HFFc6 (cell line): ENCODE results near the gene KLLN. TPM values are rescaled to one million over a fixed set of nuclear protein-coding genes. Genes with fewer than 3 reads are reported as not detected.
A peak's percentile ranks its signal among the peaks of the same experiment; 100 is the strongest.

Experiments used
- DNase-seq: peaks from one replicate; pipeline ENCODE4 v3.0.0-alpha.2; 2018
- H3K27ac Mint-ChIP-seq: 2 replicates; pipeline ENCODE4 v1.8.0; 2020; ENCODE audit warnings: mild to moderate bottlenecking, mixed read lengths
- H3K27me3 Mint-ChIP-seq: 2 replicates; pipeline ENCODE4 v1.8.0; 2021; ENCODE audit warnings: mild to moderate bottlenecking, moderate library complexity, mixed read lengths; ENCODE audit not compliant: insufficient read depth
- H3K36me3 Mint-ChIP-seq: 2 replicates; pipeline ENCODE4 v1.8.0; 2021; ENCODE audit warnings: low read depth, mixed read lengths
- H3K4me1 Mint-ChIP-seq: 2 replicates; pipeline ENCODE4 v1.8.0; 2020; ENCODE audit warnings: low read depth, mixed read lengths
- H3K4me3 Mint-ChIP-seq: 2 replicates; pipeline ENCODE4 v1.8.0; 2020; ENCODE audit warnings: mild to moderate bottlenecking, moderate library complexity, mixed read lengths
- H3K9me3 Mint-ChIP-seq: 2 replicates; pipeline ENCODE4 v1.8.0; 2020; ENCODE audit warnings: mild to moderate bottlenecking, mixed read lengths
- total RNA-seq, 6 experiments: library from RNA; stranded (reverse); fragmentation: NEBNext Ultra II Directional; extraction: Animal tissue kit (Norgen Biotek cat#: 25700); gene quantifications; 2 replicates in 1 of 6; 3 replicates in 5 of 6; pipeline ENCODE4 v1.2.3, GENCODE V29; 2021
- TF ChIP-seq, protein P1 (sequence below): fragments of 200-600 bp; sonication (generic); IDR thresholded peaks from 2 replicates; pipeline ENCODE4 v1.5.0; 2021; ENCODE audit warnings: antibody characterized with exemption, mild to moderate bottlenecking

Gene KLLN
- total RNA-seq, 6 experiments from 2014 or later = 0.65 to 0.77 (median 0.73) TPM

- Mint-ChIP-seq H3K9me3 (no peaks in the 10 kb centered on the region), H3K27me3 (no peaks in the 10 kb centered on the region), H3K4me1 (peaks cover 48% of the 10 kb centered on the region), H3K36me3 (no peaks in the 10 kb centered on the region), H3K27ac (no peak overlapping the region), H3K4me3 (no peak overlapping the region)
- TF ChIP-seq, protein P1, sequence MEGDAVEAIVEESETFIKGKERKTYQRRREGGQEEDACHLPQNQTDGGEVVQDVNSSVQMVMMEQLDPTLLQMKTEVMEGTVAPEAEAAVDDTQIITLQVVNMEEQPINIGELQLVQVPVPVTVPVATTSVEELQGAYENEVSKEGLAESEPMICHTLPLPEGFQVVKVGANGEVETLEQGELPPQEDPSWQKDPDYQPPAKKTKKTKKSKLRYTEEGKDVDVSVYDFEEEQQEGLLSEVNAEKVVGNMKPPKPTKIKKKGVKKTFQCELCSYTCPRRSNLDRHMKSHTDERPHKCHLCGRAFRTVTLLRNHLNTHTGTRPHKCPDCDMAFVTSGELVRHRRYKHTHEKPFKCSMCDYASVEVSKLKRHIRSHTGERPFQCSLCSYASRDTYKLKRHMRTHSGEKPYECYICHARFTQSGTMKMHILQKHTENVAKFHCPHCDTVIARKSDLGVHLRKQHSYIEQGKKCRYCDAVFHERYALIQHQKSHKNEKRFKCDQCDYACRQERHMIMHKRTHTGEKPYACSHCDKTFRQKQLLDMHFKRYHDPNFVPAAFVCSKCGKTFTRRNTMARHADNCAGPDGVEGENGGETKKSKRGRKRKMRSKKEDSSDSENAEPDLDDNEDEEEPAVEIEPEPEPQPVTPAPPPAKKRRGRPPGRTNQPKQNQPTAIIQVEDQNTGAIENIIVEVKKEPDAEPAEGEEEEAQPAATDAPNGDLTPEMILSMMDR = no peak
- DNase-seq = no peak
Observed at GRCh38 chr10:87845624-87845998, 17.7 kb downstream of the KLLN start.

DNA sequence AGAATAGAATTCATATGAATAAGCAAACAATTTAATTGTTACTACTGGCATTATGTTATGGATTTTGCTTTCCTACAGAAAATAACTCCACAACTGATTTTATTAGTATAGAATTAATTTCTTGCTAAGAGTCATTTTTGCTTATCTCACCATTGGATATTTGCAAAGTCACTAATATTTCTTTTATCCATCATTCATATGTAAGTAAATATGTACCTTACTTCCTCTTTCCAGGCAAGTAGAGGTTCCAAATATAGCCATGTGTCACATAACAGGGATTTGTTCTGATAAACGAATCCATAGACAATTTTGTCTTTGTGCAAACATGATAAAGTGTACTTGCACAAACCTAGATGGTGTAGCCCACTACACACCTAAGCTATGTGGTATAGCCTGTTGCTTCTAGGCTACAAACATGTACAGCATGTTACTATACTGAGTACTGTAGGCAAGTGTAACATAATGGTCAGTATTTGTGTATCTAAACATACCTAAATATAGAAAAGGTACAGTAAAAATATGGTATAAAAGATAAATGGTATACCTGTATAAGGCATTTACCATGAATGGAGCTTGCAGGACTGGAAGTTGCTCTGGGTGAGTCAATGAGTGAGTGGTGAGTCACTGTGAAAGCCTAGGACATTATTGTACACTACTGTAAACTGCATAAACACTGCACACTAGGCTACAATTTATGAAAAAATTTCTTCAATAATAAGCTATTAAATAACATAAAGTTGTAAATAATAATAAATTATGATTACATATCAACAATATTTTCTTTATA is 18.3 kb downstream of the KLLN start:
- TF ChIP-seq, protein P1 = no peak
- no peak overlapping the region for H3K4me3 Mint-ChIP-seq
- H3K9me3 Mint-ChIP-seq = no peaks in the 10 kb centered on the region
- H3K4me1 Mint-ChIP-seq = peaks cover 48% of the 10 kb centered on the region
- no peaks in the 10 kb centered on the region for H3K36me3 Mint-ChIP-seq
- H3K27ac Mint-ChIP-seq = no peak overlapping the region
- no peaks in the 10 kb centered on the region for H3K27me3 Mint-ChIP-seq
- peak; percentile 57 for DNase-seq

- H3K4me3 Mint-ChIP-seq = no peak overlapping the region
- no peak overlapping the region for H3K27ac Mint-ChIP-seq
- TF ChIP-seq, protein P1 = no peak
- no peaks in the 10 kb centered on the region for H3K27me3 Mint-ChIP-seq
- peaks cover 48% of the 10 kb centered on the region for H3K4me1 Mint-ChIP-seq
- DNase-seq = no peak
- H3K9me3 Mint-ChIP-seq = no peaks in the 10 kb centered on the region
- H3K36me3 Mint-ChIP-seq = no peaks in the 10 kb centered on the region
Observed at GRCh38 chr10:87843714-87844113, 19.6 kb downstream of the KLLN start.

DNA sequence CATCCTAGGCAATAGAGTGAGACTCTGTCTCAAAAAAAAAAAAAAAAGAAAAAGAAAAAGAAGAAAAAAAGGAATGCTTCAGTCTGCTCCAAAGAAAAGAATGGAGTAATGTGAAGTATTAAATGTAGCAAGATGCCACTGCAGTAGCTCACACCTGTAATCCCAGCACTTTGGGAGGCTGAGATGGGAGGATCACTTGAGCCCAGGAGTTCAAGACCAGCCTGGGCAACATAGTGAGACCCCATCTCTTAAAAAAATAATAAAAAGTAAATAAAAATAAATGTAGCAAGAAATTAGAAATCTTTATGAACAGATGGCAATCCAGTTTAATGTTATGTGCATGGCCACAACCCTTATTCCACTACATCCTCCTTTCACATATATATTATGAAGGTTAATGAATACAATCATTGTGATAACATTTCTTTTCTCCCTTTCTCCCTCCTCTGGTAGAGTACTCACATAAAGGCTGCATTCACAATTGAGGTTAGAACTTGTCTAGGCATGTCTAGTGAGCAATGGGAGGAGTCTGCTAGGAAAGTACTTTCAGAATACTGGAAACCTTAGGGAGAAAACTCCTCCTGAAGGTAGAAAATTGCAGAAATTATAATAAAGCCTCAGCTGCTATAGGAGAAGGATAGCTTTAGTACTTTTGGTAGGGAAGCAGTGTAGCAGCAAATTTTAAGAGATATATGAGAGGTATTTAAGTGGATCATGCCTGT is 20.4 kb downstream of the KLLN start:
- Mint-ChIP-seq H3K4me3 (0 out of 2 replicates have a peak overlapping the region, but pooled peaks have one; percentile 22), H3K9me3 (no peaks in the 10 kb centered on the region), H3K4me1 (peaks cover 48% of the 10 kb centered on the region), H3K36me3 (no peaks in the 10 kb centered on the region), H3K27me3 (no peaks in the 10 kb centered on the region), H3K27ac (peak overlapping the region; percentile 73)
- TF ChIP-seq, protein P1 = 0 out of 2 replicates have a peak, but pooled peaks have one; percentile 9
- peak; percentile 74 for DNase-seq

DNA sequence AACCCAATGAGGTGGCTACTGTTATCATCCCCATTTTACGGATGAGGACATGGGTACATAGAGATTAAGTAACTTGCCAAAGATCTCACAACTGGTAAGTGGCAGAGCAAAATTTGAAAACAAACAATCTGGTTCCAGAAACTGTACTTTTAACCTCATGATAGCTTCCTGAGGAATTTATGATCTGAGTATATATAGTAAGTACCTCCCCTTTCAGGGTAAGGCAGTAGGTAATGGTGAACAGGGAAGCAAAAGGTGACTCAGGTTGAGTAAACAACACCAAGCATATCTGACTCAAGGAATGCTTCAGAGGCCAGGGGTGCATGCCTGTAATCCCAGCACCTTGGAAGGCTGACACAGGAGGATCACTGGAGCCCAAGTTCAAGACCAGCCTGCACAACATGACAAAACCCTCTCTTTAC is 21.1 kb downstream of the KLLN start:
- H3K4me3 Mint-ChIP-seq = 0 out of 2 replicates have a peak overlapping the region, but pooled peaks have one; percentile 22
- peaks cover 48% of the 10 kb centered on the region for H3K4me1 Mint-ChIP-seq
- DNase-seq = peak; percentile 46
- peak overlapping the region; percentile 73 for H3K27ac Mint-ChIP-seq
- H3K27me3 Mint-ChIP-seq = no peaks in the 10 kb centered on the region
- no peaks in the 10 kb centered on the region for H3K9me3 Mint-ChIP-seq
- TF ChIP-seq, protein P1 = no peak
- H3K36me3 Mint-ChIP-seq = no peaks in the 10 kb centered on the region
